ENCODE results near the gene NPAS3.

NPAS3 gene

GRCh38 chr14:33017016-33017415 lies 78.3 kb downstream of the NPAS3 start:
- DNase-seq, result no peak

GRCh38 chr14:33019346-33019745 lies 80.7 kb downstream of the NPAS3 start:
- no peak for DNase-seq

DNA sequence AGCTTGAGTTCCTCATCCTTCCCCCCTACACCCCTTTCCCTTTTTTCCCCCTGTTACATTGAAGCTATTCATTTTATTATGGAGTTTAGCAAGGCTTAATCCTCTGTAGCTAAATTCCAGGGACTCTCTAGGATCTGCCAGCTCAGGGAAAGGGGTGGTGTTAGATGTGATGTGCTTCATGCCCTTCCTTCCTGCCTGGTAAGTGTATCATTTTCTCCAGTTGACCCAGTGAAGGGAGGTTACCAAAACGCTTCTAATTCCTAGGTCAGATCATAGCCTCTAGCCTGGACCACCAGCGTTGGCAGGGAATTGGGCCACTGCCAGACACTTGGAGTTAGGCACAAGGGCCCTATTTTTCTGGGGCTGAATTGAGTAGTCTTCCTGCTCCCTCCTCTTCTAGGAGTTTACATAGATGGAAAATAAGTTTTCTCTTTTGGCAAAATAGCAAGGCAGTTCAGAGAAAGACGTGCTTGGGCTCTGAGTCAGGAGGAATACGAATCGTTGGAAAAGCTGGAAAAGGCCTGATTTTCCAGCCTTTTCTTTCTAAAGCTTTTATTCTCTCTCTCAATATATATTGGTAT lies 88.3 kb downstream of the NPAS3 start:
- no peak for DNase-seq

GRCh38 chr14:33029511-33029910 lies 90.8 kb downstream of the NPAS3 start:
- DNase-seq, result no peak

- no peak for DNase-seq
Measured at GRCh38 chr14:33030386-33030785, 91.7 kb downstream of the NPAS3 start.

DNA sequence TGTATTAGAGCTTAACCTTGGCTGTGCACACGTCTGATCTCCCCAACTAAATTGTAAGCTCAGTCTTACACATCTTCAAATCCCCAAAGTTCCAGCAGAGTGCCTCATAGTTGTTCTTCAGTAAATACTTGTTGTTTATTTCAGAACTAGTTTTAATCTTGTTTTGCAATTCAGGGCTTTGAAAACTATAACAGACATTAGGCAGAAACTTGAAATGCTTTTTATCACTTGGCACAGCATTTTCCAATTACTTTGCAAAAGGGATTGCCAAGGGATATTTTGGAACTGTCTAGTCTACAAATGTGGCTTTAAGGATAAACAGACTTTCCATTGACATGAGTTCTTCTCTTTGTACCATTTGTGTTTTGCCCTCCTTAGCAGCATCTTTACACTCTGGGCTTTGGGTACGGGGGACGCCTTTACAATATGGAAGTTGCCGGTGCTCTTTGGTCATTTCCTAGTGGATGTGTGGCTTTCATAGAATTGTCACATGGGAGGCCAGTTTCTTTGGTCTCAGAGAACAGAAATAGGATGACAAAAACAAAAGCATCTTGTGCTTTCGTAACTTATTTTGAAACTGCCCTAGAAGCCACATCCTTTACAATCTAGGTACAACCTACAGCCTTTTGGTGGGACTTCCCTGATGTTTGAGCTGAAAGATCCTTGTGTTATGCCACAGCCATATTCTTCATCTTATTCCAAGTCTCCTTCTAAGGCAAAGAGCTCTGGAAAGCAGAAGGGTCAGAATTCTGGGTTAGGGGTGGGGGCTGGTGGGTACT lies 96.9 kb downstream of the NPAS3 start:
- DNase-seq, result no peak

- DNase-seq, result no peak
Measured at GRCh38 chr14:33039311-33039710, 100.6 kb downstream of the NPAS3 start.

GRCh38 chr14:33040372-33041140 lies 101.9 kb downstream of the NPAS3 start:
- DNase-seq, result no peak

DNA sequence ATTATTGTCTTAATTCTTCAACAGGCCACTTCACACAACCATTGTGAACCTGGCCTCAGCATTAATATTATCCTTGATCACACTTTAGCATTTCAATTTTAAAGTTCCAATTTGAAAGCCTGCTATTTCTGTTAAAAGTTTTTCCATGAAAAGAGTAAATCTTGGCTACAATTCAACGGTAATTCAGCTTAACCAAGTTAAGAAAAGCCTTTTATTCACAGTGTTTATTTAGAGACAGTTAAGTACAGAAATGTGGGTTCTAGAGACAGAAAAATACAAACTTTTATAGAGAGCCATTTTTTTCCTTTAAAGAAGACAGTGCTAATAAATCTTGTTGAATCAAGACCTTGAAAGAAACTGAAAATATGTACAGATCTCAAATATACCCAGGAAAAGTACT lies 103.9 kb downstream of the NPAS3 start:
- DNase-seq, result no peak

DNA sequence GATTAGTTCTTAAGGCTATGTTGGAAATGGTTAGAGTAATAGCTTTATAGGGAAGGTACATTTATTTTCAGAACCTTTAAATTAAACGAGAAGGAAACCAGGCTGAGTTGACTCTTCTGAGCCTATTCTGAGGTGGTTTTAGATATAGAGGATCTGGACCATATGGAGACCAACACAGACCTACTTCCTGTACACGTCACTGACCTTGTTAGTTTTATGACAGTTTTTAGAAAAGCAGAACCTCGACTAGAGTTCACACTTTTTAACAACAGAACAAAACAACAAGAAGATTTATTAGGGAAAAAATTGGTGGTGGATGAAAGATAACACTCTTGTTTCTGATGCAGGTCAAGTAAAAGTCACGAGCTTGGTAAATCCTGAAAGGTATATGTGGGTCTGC lies 107.1 kb downstream of the NPAS3 start:
- DNase-seq, result no peak

- no peak for DNase-seq
Measured at GRCh38 chr14:33052943-33053342, 114.3 kb downstream of the NPAS3 start.

- DNase-seq, result no peak
Measured at GRCh38 chr14:33056213-33056612, 117.5 kb downstream of the NPAS3 start.

DNA sequence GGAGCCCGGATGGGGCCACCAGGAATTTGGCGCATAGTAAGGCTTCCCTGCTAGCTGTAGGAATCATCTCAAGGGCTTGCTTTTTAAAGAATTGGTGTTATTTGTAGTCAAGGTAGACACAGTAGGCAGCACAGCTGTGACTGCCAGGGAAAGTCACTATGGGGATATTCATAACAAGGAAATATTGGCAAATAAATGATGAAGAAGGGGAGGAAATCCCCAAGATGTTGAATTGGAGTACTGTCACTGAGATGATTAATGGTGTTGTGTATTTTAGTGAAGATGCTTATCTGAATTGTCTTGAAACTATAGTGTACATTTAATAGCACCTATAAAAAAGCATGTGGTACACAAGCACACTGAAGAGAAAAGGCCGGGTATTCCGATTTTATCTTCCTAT lies 118.9 kb downstream of the NPAS3 start:
- no peak for DNase-seq

- DNase-seq, result no peak
Measured at GRCh38 chr14:33061667-33062325, 123.1 kb downstream of the NPAS3 start.

GRCh38 chr14:33062476-33062875 lies 123.8 kb downstream of the NPAS3 start:
- DNase-seq, result no peak

GRCh38 chr14:33062881-33063280 lies 124.2 kb downstream of the NPAS3 start:
- DNase-seq, result no peak

GRCh38 chr14:33063521-33063920 lies 124.8 kb downstream of the NPAS3 start:
- DNase-seq, result no peak

GRCh38 chr14:33065634-33066033 lies 127.0 kb downstream of the NPAS3 start:
- DNase-seq, result no peak

DNA sequence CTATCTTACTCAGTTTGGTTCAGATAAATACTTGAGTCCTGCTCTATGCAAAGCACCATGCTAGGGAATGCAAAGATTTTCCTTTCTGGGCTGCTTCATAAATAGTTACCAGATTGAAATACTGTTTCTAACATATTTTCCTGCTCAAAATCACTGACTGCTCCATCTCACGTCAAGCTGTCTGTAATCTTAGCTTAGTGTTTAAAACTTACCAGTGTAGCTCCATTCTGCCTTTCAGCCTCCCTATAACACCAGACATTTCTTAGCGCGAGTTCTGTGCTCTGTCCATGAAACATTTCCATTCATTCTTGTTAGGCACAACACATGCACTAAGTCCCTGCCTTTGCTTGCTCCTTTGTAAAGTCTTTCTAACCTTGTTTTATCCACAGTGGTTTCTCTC lies 129.4 kb downstream of the NPAS3 start:
- DNase-seq, result no peak

DNA sequence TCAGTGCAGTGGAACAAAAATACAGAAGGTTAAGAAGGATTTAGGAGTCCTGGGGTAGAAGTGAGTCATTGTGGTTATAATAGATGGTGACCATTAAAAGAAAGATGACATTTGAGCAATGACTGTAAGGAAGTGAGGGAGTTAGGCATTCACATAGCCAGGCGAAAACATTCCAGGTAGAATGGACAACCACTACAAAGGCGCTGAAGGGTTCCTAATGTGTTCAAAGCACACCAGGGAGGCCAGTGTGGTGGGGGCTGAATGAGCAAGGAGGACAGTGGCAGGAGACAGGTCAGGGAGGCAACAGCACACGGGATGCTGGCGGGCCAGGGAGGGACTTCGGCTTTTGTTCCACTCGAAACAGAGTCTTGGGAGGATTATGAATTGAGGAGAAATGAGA lies 129.9 kb downstream of the NPAS3 start:
- DNase-seq, result no peak

- DNase-seq, result no peak
Measured at GRCh38 chr14:33070475-33070874, 131.8 kb downstream of the NPAS3 start.

DNA sequence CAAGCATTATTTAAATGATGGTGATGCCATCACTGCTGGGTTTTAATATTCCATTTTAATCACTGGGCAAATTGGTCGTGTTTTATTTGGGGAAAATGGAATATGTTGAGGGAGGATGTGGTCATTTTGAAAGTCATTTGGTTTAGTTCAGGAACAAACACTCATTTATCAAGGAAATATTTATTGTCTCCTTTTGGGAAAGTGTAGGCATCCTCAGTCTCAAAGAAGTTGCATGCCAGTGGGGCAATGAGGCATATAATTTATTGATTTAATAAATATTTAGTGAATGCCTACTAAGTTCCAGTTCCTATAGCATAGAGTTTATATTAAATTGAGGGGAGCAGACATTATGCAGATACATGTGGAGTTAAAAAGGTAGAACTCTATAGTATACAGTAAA lies 134.3 kb downstream of the NPAS3 start:
- no peak for DNase-seq

- DNase-seq, result no peak
Measured at GRCh38 chr14:33081259-33081658, 142.6 kb downstream of the NPAS3 start.

GRCh38 chr14:33085799-33086198 lies 147.1 kb downstream of the NPAS3 start:
- DNase-seq, result no peak
